ENCODE measurements around the gene PITPNB. TPM values are rescaled to one million over a fixed set of nuclear protein-coding genes. Genes with fewer than 3 reads are reported as not detected.

PITPNB gene
- total RNA-seq, 1 experiment from 2014 or later = 82.6 TPM

DNA sequence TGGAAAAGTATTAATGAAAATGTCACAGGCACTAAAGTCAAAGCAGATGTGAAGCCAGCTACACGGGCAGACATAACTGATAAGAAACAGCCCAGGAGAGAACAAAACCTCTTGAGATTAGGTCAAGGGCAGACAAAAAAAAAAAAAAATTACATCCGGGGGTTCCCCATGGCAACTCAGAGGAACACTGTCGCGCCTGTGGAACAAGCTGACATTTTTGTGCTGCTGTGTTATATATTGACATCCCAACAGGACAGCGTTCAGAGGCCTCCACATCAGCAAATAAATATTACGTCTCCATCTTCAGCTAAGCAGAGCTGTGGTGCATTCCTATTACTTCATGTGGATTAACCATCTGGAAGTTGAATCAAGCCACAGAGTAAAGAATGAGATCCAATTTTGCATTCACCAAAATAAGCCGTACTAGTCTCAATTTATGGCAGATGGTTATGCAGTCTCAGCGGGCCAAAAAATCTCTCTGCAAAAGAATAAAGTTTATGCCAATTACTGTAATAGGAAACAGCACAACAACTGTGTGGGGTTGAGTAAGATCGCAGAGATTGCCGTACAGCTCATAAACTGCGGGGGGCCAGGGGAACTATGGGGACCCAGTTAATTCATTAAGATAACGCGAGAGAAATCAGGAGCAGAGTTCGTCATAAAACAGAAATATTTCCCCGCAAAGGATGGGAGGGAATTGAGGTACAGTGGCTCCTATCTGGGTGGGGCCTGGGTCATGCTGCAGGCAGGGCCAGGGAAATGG lies 76.2 kb downstream of the PITPNB start:
- no peaks in the 10 kb centered on the region for H3K9me2 ChIP-seq (ENCODE audit: insufficient read depth)
- ChIA-PET RAD21 (ENCODE audit: low non-redundant PET in 1 of 2, low total read pairs in 2 of 2, uncharacterized antibody in 2 of 2, unreplicated experiment in 2 of 2) (no interaction called here), CTCF (no interaction called here), POLR2A (no interaction called here)
- no peak overlapping the region for H3K9ac ChIP-seq (ENCODE audit: low read length)
- H3K4me1 ChIP-seq (ENCODE audit: control insufficient read depth in 1 of 2, insufficient read depth in 2 of 2, low read length in 2 of 2) = no peaks in the 10 kb centered on the region
- no peak overlapping the region for H3K27ac ChIP-seq (ENCODE audit: low read depth, low read length)
- no peaks in the 10 kb centered on the region for H3K9me3 ChIP-seq (ENCODE audit: control insufficient read depth in 1 of 2, insufficient read depth in 1 of 2, low read depth in 1 of 2, low read length in 2 of 2)
- no peaks in the 10 kb centered on the region for H3K36me3 ChIP-seq (ENCODE audit: control insufficient read depth in 1 of 2, insufficient read depth in 2 of 2, low read length in 2 of 2)
- BruUV-seq (replicated peaks) = no TSS peak
- TF ChIP-seq POLR2A (IDR thresholded peaks at IDR 0.05; ENCODE audit: borderline replicate concordance, extremely low read depth, insufficient read depth, insufficient read length) (no peak), SP1 (IDR thresholded peaks at IDR 0.05; ENCODE audit: low read depth) (no peak), CBX3 (IDR thresholded peaks at IDR 0.05; ENCODE audit: low read depth) (no peak), SIN3A (IDR thresholded peaks at IDR 0.05; ENCODE audit: low read depth) (no peak), POLR2AphosphoS5 (IDR thresholded peaks at IDR 0.05; ENCODE audit: low read depth, low read length) (no peak), ELF1 (IDR thresholded peaks at IDR 0.05; ENCODE audit: borderline replicate concordance, low read depth) (no peak), ZNF274 (IDR thresholded peaks at IDR 0.05; ENCODE audit: low read depth, low read length) (no peak), YY1 (IDR thresholded peaks at IDR 0.05; ENCODE audit: extremely low read depth, insufficient replicate concordance, low read depth, low read length) (no peak), CEBPB (IDR thresholded peaks at IDR 0.05; ENCODE audit: low read depth) (no peak), RAD21 (IDR thresholded peaks at IDR 0.05; ENCODE audit: low read depth) (no peak), SRF (IDR thresholded peaks at IDR 0.05; ENCODE audit: low read depth) (no peak), EGR1 (IDR thresholded peaks at IDR 0.05; ENCODE audit: low read depth) (no peak), EZH2 (IDR thresholded peaks at IDR 0.05) (no peak), FOSL1 (IDR thresholded peaks at IDR 0.05; ENCODE audit: low read depth) (no peak)
- TF ChIP-seq, protein P1, sequence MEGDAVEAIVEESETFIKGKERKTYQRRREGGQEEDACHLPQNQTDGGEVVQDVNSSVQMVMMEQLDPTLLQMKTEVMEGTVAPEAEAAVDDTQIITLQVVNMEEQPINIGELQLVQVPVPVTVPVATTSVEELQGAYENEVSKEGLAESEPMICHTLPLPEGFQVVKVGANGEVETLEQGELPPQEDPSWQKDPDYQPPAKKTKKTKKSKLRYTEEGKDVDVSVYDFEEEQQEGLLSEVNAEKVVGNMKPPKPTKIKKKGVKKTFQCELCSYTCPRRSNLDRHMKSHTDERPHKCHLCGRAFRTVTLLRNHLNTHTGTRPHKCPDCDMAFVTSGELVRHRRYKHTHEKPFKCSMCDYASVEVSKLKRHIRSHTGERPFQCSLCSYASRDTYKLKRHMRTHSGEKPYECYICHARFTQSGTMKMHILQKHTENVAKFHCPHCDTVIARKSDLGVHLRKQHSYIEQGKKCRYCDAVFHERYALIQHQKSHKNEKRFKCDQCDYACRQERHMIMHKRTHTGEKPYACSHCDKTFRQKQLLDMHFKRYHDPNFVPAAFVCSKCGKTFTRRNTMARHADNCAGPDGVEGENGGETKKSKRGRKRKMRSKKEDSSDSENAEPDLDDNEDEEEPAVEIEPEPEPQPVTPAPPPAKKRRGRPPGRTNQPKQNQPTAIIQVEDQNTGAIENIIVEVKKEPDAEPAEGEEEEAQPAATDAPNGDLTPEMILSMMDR (IDR thresholded peaks at IDR 0.05 in 2 of 3, conservative IDR thresholded peaks at IDR 0.05 in 1 of 3; ENCODE audit: borderline replicate concordance in 1 of 3, insufficient read depth in 1 of 3, low read depth in 2 of 3, low read length in 2 of 3) = no peak
- TF ChIP-seq, protein P2, sequence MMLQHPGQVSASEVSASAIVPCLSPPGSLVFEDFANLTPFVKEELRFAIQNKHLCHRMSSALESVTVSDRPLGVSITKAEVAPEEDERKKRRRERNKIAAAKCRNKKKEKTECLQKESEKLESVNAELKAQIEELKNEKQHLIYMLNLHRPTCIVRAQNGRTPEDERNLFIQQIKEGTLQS (IDR thresholded peaks at IDR 0.05) = no peak
- TF ChIP-seq, protein P3, sequence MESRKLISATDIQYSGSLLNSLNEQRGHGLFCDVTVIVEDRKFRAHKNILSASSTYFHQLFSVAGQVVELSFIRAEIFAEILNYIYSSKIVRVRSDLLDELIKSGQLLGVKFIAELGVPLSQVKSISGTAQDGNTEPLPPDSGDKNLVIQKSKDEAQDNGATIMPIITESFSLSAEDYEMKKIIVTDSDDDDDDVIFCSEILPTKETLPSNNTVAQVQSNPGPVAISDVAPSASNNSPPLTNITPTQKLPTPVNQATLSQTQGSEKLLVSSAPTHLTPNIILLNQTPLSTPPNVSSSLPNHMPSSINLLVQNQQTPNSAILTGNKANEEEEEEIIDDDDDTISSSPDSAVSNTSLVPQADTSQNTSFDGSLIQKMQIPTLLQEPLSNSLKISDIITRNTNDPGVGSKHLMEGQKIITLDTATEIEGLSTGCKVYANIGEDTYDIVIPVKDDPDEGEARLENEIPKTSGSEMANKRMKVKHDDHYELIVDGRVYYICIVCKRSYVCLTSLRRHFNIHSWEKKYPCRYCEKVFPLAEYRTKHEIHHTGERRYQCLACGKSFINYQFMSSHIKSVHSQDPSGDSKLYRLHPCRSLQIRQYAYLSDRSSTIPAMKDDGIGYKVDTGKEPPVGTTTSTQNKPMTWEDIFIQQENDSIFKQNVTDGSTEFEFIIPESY (IDR thresholded peaks at IDR 0.05; ENCODE audit: extremely low read depth, insufficient replicate concordance, low read length) = no peak
- DNase-seq (ENCODE audit: low read depth, low spot score) = no peak
- intact Hi-C loops (cut with micrococcal nuclease) = no loop called here
- no peaks in the 10 kb centered on the region for H3K27me3 ChIP-seq (ENCODE audit: insufficient read depth, low read length)
- ATAC-seq = no peak
- H2AFZ ChIP-seq (ENCODE audit: low read depth, low read length, poor library complexity, severe bottlenecking) = no peak overlapping the region
- no peak overlapping the region for H3K4me2 ChIP-seq (ENCODE audit: low read length)
- no peaks in the 10 kb centered on the region for H3K79me2 ChIP-seq (ENCODE audit: insufficient read depth, low read length)
- H3K4me3 ChIP-seq (replicated peaks in 1 of 2; ENCODE audit: low read depth in 1 of 2, low read length in 2 of 2) = no peak overlapping the region
- no peaks in the 10 kb centered on the region for H4K20me1 ChIP-seq (ENCODE audit: insufficient read depth)

All from HCT116 (cell line).